GM21529 (cell line): ENCODE data around the gene BRINP1.
"Not testable (repeated sequence)": the region's sequence is repeated elsewhere in the genome, so short reads cannot be mapped to it uniquely, and the experiment has no call there.

Source experiments
- ATAC-seq: cut with Tn5 transposase; IDR thresholded peaks from one replicate; pipeline ENCODE4 v1.9.1; 2021; ENCODE audit not compliant: unreplicated experiment

Gene BRINP1

GRCh38 chr9:119215651-119216050, 153.6 kb downstream of the BRINP1 start:
- no peak for ATAC-seq

DNA sequence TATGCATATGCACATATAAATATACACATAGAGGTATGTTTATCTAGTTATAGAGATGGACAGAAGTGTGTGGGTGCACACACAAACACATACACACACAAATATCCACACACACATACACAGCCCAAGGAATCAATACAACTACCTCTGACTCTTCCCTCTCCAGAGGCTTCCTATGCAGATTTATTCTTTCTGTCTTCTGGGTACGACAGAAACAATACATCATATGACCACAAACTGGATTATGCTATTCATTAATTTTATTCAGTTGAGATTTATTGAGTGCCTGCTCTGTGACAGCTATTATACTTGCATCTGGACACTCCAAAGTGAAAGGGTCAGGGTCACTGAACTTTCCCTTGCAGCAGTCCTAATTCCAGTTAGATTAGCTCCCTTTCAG, 155.8 kb downstream of the BRINP1 start:
- ATAC-seq, result no peak

DNA sequence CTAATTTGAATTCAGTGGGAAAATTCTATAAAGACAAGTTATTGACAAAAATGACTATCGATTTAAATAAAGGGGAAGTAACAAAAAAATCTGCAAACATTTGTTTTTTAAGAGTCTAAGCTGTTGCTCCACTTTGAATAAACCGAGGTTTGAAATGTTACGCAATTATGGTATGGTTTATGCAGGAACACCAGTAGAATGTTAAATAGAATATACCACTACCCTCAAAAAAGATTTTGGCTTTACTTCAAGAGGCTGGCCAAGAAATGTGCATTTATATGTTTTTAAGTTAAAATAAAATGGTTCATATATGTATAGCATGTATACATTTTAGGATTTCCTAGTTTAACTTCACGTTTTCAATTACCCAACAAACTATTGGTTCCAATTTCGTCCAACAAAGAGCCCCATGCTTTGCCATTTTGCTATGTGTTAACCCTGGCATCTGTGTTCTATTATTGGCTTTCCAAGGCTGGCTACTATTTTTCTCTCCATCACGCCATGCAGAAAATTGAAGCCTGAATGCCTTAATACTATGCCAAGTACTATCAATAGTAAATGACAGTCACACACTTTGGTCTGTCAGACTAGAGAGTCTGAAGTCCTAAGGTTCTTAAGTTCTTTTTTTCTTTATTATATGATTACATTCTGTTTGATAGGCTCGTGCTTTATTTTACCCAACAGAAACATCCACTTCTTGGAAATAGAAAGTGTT, 171.2 kb downstream of the BRINP1 start:
- ATAC-seq, result no peak

DNA sequence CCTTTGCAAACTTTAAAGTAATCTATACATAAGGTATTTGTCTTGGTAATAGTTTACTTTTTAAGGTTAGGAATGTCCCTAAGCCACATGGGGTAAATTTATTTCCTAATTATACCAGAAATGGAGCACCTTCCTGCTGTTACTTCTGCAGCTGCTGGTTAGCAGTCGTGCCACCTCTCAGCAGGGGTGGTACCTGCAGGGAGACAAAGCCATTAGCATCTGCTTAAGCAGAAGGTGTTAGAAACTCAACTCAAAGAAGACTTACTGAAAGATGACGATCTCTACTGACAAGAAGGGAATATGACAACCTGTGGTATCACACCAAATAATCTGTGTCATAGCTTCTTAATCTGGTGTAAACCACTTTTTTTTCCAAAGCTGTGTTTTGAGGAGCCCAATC, 173.7 kb downstream of the BRINP1 start:
- ATAC-seq, result no peak

GRCh38 chr9:119185298-119185697, 183.9 kb downstream of the BRINP1 start:
- ATAC-seq, result no peak

- no peak for ATAC-seq
Observed at GRCh38 chr9:119184265-119184936, 184.8 kb downstream of the BRINP1 start.

- ATAC-seq, result no peak
Observed at GRCh38 chr9:119181561-119181960, 187.7 kb downstream of the BRINP1 start.

- no peak for ATAC-seq
Observed at GRCh38 chr9:119180897-119181296, 188.3 kb downstream of the BRINP1 start.

DNA sequence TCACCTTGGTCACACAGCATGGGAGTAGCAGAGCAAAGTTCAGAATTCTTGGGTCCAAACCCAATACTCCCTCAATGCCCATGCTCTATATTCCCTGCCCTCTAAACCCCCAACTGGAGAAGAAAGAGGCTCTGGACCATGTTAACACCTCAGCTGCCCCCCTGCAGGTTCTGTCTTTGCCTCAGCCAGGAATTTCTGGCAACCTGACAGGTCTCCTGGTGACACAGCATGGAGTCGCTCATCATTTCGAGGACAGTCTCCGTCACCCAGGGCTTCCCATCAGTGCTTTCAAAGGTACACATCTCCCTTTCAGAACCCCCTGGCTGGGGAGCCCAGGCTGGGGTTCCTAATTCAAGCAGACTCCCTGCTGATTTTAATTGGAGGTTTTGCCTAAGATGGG, 189.5 kb downstream of the BRINP1 start:
- no peak for ATAC-seq

GRCh38 chr9:119177196-119177595, 192.0 kb downstream of the BRINP1 start:
- ATAC-seq, result no peak

GRCh38 chr9:119175581-119175980, 193.7 kb downstream of the BRINP1 start:
- no peak for ATAC-seq

DNA sequence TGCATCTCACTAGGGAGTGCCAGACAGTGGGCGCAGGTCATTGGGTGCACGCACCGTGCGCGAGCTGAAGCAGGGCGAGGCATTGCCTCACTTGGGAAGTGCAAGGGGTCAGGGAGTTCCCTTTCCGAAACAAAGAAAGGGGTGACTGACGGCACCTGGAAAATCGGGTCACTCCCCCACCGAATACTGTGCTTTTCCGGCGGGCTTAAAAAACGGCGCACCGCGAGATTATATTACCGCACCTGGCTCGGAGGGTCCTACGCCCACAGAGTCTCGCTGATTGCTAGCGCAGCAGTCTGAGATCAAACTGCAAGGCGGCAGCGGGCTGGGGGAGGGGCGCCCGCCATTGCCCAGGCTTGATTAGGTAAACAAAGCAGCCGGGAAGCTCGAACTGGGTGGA, 200.0 kb downstream of the BRINP1 start:
- not testable (repeated sequence) for ATAC-seq

- no peak for ATAC-seq
Observed at GRCh38 chr9:119167876-119168275, 201.4 kb downstream of the BRINP1 start.

DNA sequence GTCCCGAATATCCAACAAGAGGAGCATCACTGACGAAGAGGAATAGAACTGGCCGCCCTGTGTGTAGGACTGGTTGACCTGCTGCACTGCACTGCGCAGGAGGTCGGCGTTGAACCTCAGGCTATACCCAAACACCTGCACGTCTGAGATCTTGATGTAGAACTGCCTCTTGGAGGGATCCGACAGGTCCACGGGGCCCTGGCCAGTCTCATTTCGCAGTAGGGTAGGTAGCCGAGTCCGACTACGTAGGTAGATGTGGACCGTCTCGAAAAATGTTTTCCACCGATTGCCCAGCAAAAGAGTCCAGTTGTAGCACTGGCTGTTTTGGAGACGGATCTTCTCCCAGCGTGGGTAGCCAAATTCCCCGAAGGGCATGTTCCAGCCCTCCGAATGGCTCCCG, 202.0 kb downstream of the BRINP1 start:
- ATAC-seq, result no peak

GRCh38 chr9:119166096-119166495, 203.1 kb downstream of the BRINP1 start:
- no peak for ATAC-seq

DNA sequence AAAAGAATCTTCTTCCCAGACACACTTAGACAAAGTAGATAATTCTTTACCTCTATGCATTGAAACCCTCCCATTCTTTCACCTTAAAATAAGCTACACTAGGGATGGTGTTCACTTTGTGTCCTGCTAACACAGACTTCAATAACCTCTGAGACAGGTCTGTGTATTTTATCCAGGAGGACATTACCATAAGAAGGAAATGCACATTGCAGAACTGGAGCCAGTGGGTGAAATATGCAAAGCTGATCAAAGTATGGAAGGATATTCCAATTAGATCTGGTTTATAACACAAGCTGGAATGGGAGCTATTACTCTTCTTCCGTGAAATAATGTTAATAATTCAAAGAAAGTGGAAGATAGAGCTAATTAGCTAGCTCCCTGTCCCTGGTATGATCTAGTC, 204.1 kb downstream of the BRINP1 start:
- ATAC-seq, result no peak

GRCh38 chr9:119164716-119165115, 204.5 kb downstream of the BRINP1 start:
- ATAC-seq, result no peak

DNA sequence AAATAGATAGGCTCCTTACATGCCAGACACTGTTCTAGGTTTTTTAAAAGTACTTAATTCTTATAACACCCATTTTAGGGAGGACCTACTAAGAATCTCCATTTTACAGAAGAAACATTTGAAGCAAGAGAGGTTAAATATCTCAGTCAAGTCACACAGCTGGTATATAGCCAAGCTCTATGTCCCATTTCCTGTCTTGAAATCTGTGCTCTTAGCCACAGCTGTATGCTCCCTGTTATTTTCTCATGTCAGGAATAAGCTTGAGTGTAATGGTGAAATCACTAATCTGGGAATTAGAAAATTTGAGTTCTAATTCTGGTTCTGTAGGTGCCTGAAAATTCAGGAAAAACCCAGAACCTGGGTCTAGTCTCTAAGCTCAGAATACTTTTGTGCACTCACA, 208.7 kb downstream of the BRINP1 start:
- no peak for ATAC-seq

GRCh38 chr9:119159386-119159785, 209.8 kb downstream of the BRINP1 start:
- ATAC-seq, result no peak

DNA sequence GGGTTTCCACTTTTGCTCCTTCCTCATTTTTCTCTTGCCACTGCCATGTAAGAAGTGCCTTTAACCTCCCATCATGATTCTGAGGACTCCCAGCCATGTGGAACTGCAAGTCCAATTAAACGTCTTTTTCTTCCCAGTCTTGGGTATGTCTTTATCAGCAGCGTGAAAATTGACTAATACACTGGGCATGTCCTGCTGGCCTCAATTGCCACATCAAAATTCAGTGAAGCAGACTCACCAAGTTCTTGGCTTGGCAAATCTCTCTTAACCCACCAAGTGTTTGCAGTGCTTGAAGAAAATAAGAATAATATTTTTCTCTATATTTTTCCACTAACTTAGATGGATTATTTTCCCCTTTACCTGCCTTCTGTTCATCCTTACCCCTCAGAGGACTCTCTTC, 212.0 kb downstream of the BRINP1 start:
- no peak for ATAC-seq

GRCh38 chr9:119156354-119156753, 212.9 kb downstream of the BRINP1 start:
- ATAC-seq, result no peak

GRCh38 chr9:119154527-119154926, 214.7 kb downstream of the BRINP1 start:
- no peak for ATAC-seq

DNA sequence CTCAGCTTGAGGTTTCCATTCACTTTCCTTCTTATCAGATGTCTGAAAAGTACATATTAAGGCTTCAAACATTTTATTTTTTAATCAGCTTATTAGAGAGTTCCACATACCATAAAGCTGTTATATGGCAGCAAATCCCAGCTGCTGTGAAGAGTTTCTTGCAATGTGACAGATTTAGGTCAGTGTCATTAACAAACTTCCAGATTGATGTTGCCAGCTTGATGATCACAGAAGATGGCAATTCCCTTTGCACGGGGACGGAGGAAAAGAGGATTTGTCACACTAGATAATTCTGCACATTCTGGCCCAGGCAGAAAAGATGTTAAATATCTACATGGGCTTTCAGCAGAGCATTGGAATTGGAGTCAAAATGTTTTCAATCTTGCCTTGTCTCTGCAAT, 215.8 kb downstream of the BRINP1 start:
- no peak for ATAC-seq
